ENCODE measurements around the gene LILRB2.
"Not testable (repeated sequence)": the region's sequence is repeated elsewhere in the genome, so short reads cannot be mapped to it uniquely, and the experiment has no call there.

The LILRB2 gene

DNA sequence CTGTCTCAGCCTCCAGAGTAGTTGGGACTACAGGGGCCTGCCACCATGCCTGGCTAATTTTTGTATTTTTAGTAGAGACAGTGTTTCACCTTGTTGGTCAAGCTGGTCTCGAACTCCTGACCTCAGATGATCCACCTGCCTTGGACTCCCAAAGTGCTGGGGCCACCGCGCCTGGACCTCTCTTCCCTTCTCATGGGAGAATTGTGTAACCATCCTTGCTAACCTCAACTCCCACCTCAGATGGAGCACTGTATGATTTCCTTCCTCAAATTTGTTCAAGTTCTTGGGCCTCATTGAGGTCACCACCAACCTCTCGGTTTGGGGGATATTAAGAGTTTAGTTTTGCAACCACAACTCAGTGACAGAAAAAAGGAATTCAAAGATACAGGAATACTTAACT, 21.3 kb upstream of the LILRB2 start:
- H3K27ac ChIP-seq: no peak overlapping the region

DNA sequence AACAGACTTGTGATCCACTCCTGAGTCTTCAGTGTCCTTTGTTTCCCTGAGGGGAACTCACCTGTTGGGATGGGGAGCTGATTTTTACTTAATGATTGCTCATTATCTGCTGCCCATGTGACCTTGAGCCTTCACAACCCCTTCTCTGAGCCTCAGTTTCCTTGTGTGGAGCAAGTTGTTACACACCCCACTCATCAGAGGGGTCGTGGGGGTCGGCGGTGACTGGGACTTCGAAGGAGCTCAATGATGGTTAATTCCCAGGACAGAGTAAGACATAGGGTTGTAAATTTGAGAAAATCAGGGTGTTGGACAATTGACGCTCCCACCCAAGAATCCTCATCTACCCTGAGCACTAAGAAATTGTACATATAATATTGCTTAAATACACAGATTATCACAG, 18.6 kb upstream of the LILRB2 start:
- TF ChIP-seq, protein P1, sequence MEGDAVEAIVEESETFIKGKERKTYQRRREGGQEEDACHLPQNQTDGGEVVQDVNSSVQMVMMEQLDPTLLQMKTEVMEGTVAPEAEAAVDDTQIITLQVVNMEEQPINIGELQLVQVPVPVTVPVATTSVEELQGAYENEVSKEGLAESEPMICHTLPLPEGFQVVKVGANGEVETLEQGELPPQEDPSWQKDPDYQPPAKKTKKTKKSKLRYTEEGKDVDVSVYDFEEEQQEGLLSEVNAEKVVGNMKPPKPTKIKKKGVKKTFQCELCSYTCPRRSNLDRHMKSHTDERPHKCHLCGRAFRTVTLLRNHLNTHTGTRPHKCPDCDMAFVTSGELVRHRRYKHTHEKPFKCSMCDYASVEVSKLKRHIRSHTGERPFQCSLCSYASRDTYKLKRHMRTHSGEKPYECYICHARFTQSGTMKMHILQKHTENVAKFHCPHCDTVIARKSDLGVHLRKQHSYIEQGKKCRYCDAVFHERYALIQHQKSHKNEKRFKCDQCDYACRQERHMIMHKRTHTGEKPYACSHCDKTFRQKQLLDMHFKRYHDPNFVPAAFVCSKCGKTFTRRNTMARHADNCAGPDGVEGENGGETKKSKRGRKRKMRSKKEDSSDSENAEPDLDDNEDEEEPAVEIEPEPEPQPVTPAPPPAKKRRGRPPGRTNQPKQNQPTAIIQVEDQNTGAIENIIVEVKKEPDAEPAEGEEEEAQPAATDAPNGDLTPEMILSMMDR (IDR thresholded peaks at IDR 0.05): no peak
- no peak for TF ChIP-seq ZFX (IDR thresholded peaks at IDR 0.05; ENCODE audit: borderline replicate concordance)
- no peak overlapping the region for H3K27ac ChIP-seq

More for the DNA sequence above, 21.3 kb upstream of the LILRB2 start:
- no peak for TF ChIP-seq ZFX (IDR thresholded peaks at IDR 0.05; ENCODE audit: borderline replicate concordance)
- TF ChIP-seq, protein P1 (IDR thresholded peaks at IDR 0.05): no peak

DNA sequence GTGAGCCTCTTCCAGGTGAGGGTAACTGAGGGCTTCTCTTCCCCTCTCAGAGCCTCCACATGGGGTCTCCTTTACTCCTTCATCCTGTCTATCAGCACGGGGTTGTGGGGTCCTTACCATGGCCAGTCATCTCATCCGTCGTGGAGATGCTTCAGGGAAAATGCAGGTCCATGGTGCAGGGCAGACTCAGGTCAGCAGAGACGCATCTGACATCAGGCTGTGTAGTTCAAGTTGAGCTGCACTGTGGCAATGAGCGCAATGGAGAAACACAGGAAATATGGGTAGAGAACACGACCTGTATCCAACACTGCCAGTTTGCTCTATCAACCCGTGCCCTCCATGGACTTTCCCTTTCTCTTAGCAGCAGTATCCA, 18.2 kb upstream of the LILRB2 start:
- H3K27ac ChIP-seq: no peak overlapping the region
- TF ChIP-seq ZFX (IDR thresholded peaks at IDR 0.05; ENCODE audit: borderline replicate concordance): no peak
- TF ChIP-seq, protein P1 (IDR thresholded peaks at IDR 0.05): no peak

GRCh38 chr19:54298357-54299125, 17.6 kb upstream of the LILRB2 start:
- no peak for TF ChIP-seq ZFX (IDR thresholded peaks at IDR 0.05; ENCODE audit: borderline replicate concordance)
- TF ChIP-seq, protein P1 (IDR thresholded peaks at IDR 0.05): no peak
- H3K27ac ChIP-seq: no peak overlapping the region

GRCh38 chr19:54297759-54298305, 16.9 kb upstream of the LILRB2 start:
- H3K27ac ChIP-seq: no peak overlapping the region
- TF ChIP-seq, protein P1 (IDR thresholded peaks at IDR 0.05): peak; percentile 10; the same call in 1 of the 2 replicates
- TF ChIP-seq ZFX (IDR thresholded peaks at IDR 0.05; ENCODE audit: borderline replicate concordance): no peak

DNA sequence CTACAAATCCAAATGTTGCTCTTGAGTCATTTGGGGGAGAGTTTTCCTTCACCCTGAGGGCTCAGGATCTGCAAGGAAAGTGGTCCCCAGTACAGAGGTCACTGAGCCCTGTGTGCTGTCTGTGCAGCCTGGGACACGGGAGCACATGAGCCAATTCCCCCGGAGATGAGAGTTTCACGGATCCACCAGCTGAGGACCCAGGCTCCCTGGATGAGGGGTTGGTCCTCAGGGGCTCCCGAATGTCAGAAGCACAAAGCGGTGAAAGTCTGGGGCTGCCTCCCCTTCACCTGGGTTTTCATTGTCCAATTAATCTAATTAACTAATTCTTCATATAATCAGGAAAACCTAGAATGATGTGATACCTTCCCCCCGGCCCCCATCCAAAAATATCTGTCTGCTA, 13.6 kb upstream of the LILRB2 start:
- TF ChIP-seq, protein P1 (IDR thresholded peaks at IDR 0.05): no peak
- no peak for TF ChIP-seq ZFX (IDR thresholded peaks at IDR 0.05; ENCODE audit: borderline replicate concordance)

DNA sequence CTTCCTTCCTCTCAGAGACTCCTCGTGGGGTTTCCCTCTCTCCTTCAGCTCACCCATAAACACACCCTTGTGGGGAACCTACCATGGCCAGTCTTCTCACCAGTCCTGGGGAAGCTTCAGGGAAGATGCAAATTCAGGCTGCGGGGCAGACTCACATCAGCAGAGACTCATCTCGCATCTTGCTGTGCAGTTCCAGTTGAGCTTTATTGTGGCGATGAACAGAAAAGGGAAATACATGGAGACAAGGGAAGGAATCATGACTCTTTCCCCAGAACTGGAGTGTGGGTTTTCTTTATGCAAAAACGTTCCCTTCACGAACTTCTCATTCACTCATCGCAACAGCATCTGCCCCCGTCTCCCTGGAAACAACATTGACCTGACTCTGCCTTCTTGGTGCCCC, 8.2 kb upstream of the LILRB2 start:
- not testable (repeated sequence) for H3K27ac ChIP-seq

More for the DNA sequence above, 13.6 kb upstream of the LILRB2 start:
- H3K27ac ChIP-seq: no peak overlapping the region

All from 22Rv1 (cell line).